ENCODE data around the gene C19orf12.

C19orf12 gene

GRCh38 chr19:29677001-29677817 is 37.9 kb downstream of the C19orf12 start:
- TF ChIP-seq CTCF (IDR thresholded peaks at IDR 0.05; ENCODE audit: low read length, missing control alignments) = no peak
- DNase-seq (ENCODE audit: low read depth) = no peak
- H3K4me3 ChIP-seq (replicated peaks; ENCODE audit: low read depth, low read length) = no peak overlapping the region

GRCh38 chr19:29676586-29676985 is 38.5 kb downstream of the C19orf12 start:
- TF ChIP-seq CTCF (IDR thresholded peaks at IDR 0.05; ENCODE audit: low read length, missing control alignments) = no peak
- DNase-seq (ENCODE audit: low read depth) = no peak
- no peak overlapping the region for H3K4me3 ChIP-seq (replicated peaks; ENCODE audit: low read depth, low read length)

- DNase-seq (ENCODE audit: low read depth) = no peak
- no peak overlapping the region for H3K4me3 ChIP-seq (replicated peaks; ENCODE audit: low read depth, low read length)
- no peak for TF ChIP-seq CTCF (IDR thresholded peaks at IDR 0.05; ENCODE audit: low read length, missing control alignments)
Observed at GRCh38 chr19:29675650-29676186, 39.3 kb downstream of the C19orf12 start.

- no peak overlapping the region for H3K4me3 ChIP-seq (replicated peaks; ENCODE audit: low read depth, low read length)
- TF ChIP-seq CTCF (IDR thresholded peaks at IDR 0.05; ENCODE audit: low read length, missing control alignments) = no peak
- DNase-seq (ENCODE audit: low read depth) = no peak
Observed at GRCh38 chr19:29675120-29675649, 39.9 kb downstream of the C19orf12 start.

GRCh38 chr19:29674374-29675119 is 40.5 kb downstream of the C19orf12 start:
- TF ChIP-seq CTCF (IDR thresholded peaks at IDR 0.05; ENCODE audit: low read length, missing control alignments) = no peak
- DNase-seq (ENCODE audit: low read depth) = no peak

GRCh38 chr19:29673451-29674371 is 41.4 kb downstream of the C19orf12 start:
- no peak overlapping the region for H3K4me3 ChIP-seq (replicated peaks; ENCODE audit: low read depth, low read length)
- no peak for TF ChIP-seq CTCF (IDR thresholded peaks at IDR 0.05; ENCODE audit: low read length, missing control alignments)
- no peak for DNase-seq (ENCODE audit: low read depth)

More at GRCh38 chr19:29674374-29675119, 40.5 kb downstream of the C19orf12 start:
- no peak overlapping the region for H3K4me3 ChIP-seq (replicated peaks; ENCODE audit: low read depth, low read length)
